ENCODE measurements around the gene AP3D1. TPM values are rescaled to one million over a fixed set of nuclear protein-coding genes. Genes with fewer than 3 reads are reported as not detected.

Gene AP3D1
- total and polyA plus RNA-seq, 3 donors from 2014 or later = 134 to 204 (median 201) TPM

DNA sequence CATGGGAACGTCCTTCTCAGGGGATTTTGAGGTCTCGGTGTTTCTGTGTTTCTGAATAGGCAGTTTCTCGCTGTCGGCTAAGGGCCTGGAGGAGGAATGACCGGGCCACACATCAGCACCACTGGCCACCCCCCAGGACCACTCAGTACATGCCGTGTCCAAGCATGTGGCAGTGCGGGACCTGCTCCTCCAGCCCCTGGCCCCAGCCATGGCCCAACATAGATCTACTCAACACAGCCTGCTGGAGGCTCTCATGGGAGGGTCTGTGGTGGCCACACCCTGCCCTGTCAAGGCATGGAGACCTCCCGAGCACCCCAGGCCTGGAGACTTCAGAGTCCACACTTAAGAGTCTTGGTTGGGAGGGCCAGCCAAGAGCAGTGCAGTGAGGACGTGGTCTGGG, 37.1 kb downstream of the AP3D1 start:
- no peaks in the 10 kb centered on the region for H3K36me3 ChIP-seq (ENCODE audit: low read depth, missing control alignments)
- DNase-seq = no peak
- WGBS, 2 donors = 90 to 92% methylated on average over 5 to 8 of the region's 9 CpGs
- H3K9me3 ChIP-seq = no peaks in the 10 kb centered on the region
- no peak for TF ChIP-seq POLR2A (IDR thresholded peaks at IDR 0.05)
- TF ChIP-seq, protein P1, sequence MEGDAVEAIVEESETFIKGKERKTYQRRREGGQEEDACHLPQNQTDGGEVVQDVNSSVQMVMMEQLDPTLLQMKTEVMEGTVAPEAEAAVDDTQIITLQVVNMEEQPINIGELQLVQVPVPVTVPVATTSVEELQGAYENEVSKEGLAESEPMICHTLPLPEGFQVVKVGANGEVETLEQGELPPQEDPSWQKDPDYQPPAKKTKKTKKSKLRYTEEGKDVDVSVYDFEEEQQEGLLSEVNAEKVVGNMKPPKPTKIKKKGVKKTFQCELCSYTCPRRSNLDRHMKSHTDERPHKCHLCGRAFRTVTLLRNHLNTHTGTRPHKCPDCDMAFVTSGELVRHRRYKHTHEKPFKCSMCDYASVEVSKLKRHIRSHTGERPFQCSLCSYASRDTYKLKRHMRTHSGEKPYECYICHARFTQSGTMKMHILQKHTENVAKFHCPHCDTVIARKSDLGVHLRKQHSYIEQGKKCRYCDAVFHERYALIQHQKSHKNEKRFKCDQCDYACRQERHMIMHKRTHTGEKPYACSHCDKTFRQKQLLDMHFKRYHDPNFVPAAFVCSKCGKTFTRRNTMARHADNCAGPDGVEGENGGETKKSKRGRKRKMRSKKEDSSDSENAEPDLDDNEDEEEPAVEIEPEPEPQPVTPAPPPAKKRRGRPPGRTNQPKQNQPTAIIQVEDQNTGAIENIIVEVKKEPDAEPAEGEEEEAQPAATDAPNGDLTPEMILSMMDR (IDR thresholded peaks at IDR 0.05) = no peak
- H3K4me1 ChIP-seq = no peaks in the 10 kb centered on the region
- no peaks in the 10 kb centered on the region for H3K27me3 ChIP-seq
- no peak overlapping the region for H3K27ac ChIP-seq
- H3K4me3 ChIP-seq = no peak overlapping the region
- intact Hi-C loops (cut with DNase I; ENCODE audit: low total_unique reads) = no loop called here

DNA sequence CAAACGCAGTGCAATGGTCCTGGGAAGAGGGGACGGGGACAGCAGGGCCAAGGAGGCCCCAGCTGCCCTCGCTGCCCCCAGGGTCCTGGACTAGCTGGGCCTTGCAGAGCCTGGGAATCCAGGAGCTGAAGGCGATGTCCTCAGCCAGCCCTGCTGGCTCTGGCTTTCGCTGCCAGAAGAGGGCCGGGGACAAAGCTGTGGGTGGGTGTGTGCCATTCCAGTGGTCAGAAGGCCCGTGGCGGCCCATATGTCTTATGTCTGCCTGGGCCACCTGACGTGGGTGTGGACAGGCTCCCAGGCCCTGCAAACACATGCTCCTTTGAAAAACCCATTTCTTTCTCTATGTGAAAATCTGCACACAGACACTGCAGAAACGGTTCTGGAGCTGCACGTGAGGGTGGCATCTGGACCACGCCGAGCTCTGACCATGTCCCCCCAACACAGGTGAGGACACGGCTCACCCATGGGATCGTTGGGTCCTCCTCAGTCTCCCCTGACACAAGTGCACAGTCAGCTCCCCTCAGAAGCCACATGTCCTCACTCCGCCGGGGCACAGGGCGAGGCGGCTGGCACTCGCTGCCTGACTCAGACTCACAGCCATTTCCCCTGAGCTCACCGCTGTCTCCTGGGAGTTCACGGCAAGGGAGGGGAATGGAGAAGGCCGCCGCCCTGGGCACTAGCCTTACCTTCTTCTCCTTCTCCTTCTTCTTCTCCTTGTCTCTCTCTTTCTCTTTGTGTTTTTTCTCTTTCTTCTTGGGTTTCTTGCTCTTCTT, 37.7 kb downstream of the AP3D1 start:
- H3K9me3 ChIP-seq = no peaks in the 10 kb centered on the region
- no peak for DNase-seq
- H3K36me3 ChIP-seq (ENCODE audit: low read depth, missing control alignments) = no peaks in the 10 kb centered on the region
- no peaks in the 10 kb centered on the region for H3K4me1 ChIP-seq
- no peak overlapping the region for H3K4me3 ChIP-seq
- TF ChIP-seq, protein P1 (IDR thresholded peaks at IDR 0.05) = no peak
- no peak for TF ChIP-seq POLR2A (IDR thresholded peaks at IDR 0.05)
- 85 to 94% methylated on average over 22 to 24 of the region's 24 CpGs for WGBS, 2 donors
- intact Hi-C loops (cut with DNase I; ENCODE audit: low total_unique reads) = no loop called here
- H3K27me3 ChIP-seq = no peaks in the 10 kb centered on the region
- no peak overlapping the region for H3K27ac ChIP-seq

DNA sequence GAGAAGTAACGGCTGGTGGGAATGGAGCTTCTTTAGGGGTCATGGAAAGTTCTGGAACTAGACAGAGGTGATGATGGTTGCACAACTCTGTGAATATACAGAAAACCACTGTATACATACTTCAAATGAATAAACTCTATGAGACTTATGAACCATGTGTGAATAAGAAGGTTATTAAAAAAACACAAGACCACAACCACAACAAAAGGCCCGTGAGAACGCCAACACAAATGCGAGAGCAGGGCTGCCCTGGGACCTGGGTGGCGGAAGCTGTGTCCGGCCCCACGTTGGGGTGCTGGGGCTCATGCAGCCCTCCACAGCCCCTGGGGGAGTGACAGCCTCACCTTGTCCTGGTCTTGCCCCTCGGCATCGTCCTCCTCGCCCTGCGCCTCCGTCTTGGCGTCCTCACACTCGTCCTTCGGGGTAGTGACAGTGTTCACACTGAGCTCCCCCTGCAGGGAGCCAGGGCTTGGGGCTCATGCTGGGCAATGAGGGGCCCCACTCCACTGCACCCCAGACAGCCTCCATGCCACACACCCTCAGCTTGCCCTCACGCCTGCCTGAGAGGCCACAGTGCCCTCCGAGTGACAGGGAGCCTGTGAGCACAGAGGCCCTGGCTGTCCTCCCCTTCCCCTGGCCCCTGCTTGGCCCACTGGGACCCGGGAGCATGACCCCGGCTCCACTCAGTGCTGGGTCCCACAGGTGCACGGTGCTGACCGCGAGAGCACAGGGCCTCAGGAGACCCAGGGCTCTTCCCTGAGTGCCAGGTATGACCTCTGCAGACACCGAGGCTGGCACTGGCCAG, 38.6 kb downstream of the AP3D1 start:
- Histone ChIP-seq H3K36me3 (ENCODE audit: low read depth, missing control alignments) (no peaks in the 10 kb centered on the region), H3K27ac (no peak overlapping the region)
- TF ChIP-seq, protein P1 (IDR thresholded peaks at IDR 0.05) = no peak
- no peak for TF ChIP-seq POLR2A (IDR thresholded peaks at IDR 0.05)

DNA sequence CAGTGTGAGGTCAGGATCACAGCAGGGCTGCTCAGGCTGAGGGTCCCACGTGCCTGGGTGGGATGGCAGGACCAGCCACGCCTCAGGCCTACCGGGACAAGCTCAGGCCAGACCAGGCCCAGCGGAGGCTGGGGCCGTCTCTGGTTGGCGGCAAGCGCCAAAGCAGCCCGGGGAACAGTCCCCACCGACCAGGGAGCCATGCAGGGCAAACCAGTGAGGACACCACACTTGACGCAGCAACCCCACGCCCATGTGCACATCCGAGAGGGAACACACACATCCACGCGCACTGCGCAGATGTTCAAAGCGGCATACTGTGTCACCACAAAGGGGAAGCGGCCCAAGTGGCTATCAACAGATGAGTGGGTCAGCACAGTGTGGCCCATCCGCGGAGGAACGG, 39.5 kb downstream of the AP3D1 start:
- TF ChIP-seq POLR2A (IDR thresholded peaks at IDR 0.05) = no peak
- TF ChIP-seq, protein P1 (IDR thresholded peaks at IDR 0.05) = no peak
- H3K27ac ChIP-seq = no peak overlapping the region
- H3K4me1 ChIP-seq = no peaks in the 10 kb centered on the region
- 90 to 96% methylated on average over 11 to 18 of the region's 20 CpGs for WGBS, 2 donors
- no peaks in the 10 kb centered on the region for H3K9me3 ChIP-seq
- intact Hi-C loops (cut with DNase I; ENCODE audit: low total_unique reads) = no loop called here
- no peak overlapping the region for H3K4me3 ChIP-seq
- no peaks in the 10 kb centered on the region for H3K27me3 ChIP-seq
- no peaks in the 10 kb centered on the region for H3K36me3 ChIP-seq (ENCODE audit: low read depth, missing control alignments)
- no peak for DNase-seq

More for the DNA sequence above, 38.6 kb downstream of the AP3D1 start:
- 89% methylated on average over 17 to 20 of the region's 23 CpGs for WGBS, 2 donors
- no peaks in the 10 kb centered on the region for H3K27me3 ChIP-seq
- no peak for DNase-seq
- H3K4me3 ChIP-seq = no peak overlapping the region
- no peaks in the 10 kb centered on the region for H3K4me1 ChIP-seq
- no peaks in the 10 kb centered on the region for H3K9me3 ChIP-seq
- intact Hi-C loops (cut with DNase I; ENCODE audit: low total_unique reads) = no loop called here
